ENCODE results near the gene CADPS2. TPM values are rescaled to one million over a fixed set of nuclear protein-coding genes. Genes with fewer than 3 reads are reported as not detected.

CADPS2 gene
- total RNA-seq = 10 to 100 TPM in 3 of 4 donors, 1 to 10 TPM in 1; 8.7 to 27.9 (median 16.7) TPM

DNA sequence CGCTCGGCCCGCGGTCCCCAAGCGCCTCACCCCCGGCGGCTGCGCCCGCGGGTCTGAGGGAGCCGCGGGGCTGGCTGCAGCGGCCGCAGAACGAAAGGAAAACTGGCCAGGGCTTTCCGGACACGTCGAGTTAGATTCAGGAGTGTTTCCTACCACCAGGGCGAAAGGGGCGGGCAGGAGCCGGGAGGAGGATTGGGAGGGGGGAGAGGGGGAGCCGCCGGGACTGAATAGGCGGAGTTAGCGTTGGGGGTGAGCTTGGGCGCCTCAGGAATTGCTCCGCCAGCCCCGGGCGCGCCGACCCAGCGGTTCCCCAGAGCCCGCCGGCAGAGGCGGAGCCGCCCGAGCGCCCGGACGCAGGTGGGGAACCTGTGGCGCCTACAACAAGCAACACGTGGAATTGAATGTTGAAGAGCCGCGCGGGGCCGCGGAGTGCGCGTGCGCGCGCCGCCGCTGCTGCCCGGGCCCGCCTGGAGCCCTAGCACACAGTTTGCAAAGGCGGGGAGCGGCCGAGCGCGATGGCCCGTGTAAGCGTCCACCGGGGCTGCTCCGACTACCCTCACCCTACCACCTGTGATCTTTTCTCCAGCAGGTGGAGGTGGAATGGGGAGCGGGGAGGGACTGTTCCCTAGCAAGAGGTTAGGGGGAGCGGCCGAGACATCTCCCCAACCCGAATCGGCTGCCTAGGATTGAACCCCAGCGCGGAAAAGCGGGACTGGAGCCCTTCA is at the start of gene CADPS2:
CADPS2 (minus strand) TSS at position 104 of the 725 bp plus-strand sequence. CDS start 123 bp downstream, outside the sequence.
- TF ChIP-seq, protein P1, sequence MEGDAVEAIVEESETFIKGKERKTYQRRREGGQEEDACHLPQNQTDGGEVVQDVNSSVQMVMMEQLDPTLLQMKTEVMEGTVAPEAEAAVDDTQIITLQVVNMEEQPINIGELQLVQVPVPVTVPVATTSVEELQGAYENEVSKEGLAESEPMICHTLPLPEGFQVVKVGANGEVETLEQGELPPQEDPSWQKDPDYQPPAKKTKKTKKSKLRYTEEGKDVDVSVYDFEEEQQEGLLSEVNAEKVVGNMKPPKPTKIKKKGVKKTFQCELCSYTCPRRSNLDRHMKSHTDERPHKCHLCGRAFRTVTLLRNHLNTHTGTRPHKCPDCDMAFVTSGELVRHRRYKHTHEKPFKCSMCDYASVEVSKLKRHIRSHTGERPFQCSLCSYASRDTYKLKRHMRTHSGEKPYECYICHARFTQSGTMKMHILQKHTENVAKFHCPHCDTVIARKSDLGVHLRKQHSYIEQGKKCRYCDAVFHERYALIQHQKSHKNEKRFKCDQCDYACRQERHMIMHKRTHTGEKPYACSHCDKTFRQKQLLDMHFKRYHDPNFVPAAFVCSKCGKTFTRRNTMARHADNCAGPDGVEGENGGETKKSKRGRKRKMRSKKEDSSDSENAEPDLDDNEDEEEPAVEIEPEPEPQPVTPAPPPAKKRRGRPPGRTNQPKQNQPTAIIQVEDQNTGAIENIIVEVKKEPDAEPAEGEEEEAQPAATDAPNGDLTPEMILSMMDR (IDR thresholded peaks at IDR 0.05; ENCODE audit: low read depth) = no peak

DNA sequence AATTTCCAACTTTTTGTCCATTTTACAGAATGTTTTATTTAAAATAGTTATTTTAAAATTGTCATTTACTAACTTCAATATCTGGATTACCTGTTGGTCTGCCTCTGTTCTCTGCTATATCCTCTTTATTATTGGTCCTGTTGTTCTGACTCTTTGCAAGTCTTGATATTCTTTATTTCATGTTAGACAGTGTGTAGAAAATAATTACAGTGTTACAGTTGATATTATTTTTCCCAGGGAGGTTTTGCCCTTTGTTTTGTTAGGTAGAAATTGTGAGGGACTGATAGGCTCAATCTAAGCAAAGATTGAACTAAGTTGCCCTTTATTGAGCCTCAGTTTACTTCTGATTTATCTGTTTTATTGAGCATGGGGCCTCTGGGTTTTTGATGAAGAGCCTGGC is 49.4 kb upstream of the CADPS2 start:
- TF ChIP-seq, protein P1 (IDR thresholded peaks at IDR 0.05; ENCODE audit: low read depth) = no peak

DNA sequence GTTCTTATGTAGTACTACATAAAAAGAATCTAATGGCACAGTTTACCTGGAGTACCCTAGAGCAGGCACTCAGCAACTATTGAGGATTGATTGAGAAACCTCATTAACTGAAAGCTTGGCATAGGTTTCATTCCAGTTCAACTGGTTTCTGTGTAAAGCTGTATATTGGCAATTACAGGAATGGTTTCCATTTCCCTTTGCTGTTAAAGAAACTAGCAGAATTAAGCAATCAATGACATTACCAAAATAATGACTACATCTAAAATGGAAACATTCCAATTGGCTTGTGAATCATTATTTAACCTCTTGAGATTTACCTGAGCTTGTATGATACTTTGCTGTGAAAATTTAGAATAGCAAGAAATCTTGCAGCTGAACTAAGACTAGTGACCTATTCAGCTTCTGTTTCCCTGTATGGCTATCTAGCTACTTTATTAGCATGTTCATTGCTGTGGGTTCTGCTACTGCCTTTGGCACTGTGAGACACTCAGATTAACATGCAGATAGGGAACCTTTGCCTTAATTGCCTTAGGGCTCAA is 33.5 kb upstream of the CADPS2 start:
- TF ChIP-seq, protein P1 (IDR thresholded peaks at IDR 0.05; ENCODE audit: low read depth) = no peak

DNA sequence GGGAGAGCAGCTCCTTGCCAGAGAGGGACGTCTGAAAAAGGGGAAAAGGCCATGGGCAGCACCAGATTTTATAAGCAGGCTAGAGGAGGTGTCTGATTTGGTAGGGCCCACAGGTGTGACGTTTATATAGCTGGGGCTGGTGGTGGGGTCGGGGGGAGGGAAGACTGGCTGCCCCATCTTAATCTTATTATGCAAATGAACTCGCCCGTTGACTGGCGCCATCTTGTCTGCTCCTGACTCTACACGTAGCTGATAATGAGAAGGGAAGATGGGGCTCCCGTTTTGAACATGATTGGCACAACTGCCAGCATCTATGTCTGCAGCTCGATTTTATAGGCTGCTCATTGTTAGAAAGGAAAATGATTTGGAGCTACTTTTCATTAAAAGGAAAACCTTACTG is 28.6 kb upstream of the CADPS2 start:
- TF ChIP-seq, protein P1 (IDR thresholded peaks at IDR 0.05; ENCODE audit: low read depth) = no peak

DNA sequence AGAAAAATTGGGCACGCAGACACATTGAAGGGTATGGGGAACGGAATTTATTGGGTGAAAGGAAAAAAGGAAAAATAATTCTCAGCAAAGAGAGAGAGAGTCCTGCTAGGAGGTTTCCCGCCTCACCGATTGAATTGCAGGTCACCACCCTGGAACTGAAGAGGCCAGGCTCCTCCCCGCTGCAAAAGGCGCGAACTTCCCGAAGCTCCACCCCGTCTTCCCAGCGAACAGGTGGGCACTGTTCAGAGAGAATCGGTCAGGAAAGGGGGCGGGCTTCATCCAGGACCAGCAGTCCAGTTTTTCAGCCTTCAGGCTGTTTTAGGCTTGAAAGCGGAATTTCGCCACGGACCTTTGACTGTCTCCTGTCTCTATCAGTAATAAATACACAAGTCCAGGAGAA is 27.3 kb upstream of the CADPS2 start:
- TF ChIP-seq, protein P1 (IDR thresholded peaks at IDR 0.05; ENCODE audit: low read depth) = no peak

DNA sequence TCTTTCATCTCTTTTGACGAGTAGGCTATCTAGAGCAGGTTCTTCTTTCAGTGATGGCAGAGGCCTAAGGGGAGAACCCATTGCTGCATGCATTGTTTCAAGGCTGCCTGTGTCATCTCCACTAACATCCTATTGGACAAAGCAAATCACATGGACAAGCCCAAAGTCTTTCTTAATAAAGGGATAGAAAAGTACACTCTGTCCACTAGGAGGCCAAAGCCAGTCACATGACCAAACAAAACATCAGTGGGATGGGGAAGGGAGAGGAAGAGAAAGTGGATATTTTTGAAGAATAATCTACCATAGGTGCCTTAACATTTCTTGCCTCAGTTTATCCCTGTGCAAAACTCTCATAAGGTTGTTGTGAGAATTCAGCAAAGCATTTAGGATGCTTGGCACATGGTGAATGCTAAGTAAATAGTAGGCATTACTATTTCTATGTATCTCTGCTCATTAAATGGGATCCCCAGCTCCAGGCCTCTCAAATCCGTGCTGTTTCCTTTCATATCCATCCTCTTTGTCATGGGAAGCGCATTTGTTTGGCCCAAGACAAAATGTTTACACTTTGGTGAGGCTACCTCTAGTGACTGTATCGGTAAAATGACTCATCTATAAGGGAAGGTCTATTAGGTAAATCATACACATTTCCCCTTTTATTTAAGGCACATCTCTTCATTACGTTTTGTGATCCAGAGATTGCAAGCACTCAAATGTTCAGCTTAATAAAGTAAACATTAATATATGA is 16.7 kb upstream of the CADPS2 start:
- TF ChIP-seq, protein P1 (IDR thresholded peaks at IDR 0.05; ENCODE audit: low read depth) = no peak

DNA sequence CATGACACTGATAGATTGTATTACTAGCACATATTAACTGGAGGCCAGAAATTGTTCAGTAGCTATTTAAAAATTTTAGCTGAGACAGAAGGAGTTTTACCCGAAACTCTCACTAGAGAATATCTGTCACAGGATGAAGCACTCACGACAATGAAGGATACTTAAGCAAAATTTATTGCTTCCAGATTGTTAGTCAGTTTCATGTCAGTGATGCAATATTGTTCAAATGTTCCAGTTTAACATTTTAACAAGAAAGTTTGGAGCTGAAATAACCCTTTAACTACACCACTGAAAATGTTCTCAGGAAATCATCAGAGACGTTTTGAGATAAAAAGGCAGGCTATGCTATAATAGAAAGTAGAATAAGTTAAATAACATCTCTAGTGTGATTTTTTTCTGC is 15.0 kb upstream of the CADPS2 start:
- TF ChIP-seq, protein P1 (IDR thresholded peaks at IDR 0.05; ENCODE audit: low read depth) = no peak

All from subcutaneous adipose tissue (tissue), 4 donors.